Psoas muscle (tissue), 8 donors: Measurements from ENCODE around the gene EMILIN2. TPM values are rescaled to one million over a fixed set of nuclear protein-coding genes. Genes with fewer than 3 reads are reported as not detected.
"Not testable (repeated sequence)": the region's sequence is repeated elsewhere in the genome, so short reads cannot be mapped to it uniquely, and the experiment has no call there.

ENCODE experiments used
- ATAC-seq, 4 donors: fragments of 200-7000 bp; cut with Tn5 transposase; one replicate each; pipeline ENCODE4 v1.9.1; 2020; ENCODE audit warnings: moderate library complexity in 3 of 4, mild to moderate bottlenecking in 2 of 4
- DNase-seq, 2 donors: peaks; one replicate each; pipeline ENCODE4 v3.0.0-alpha.2; 2020
- H3K27ac ChIP-seq: fragments of 200-600 bp; one replicate; pipeline ENCODE4 v1.8.0; 2022
- H3K27me3 ChIP-seq, 3 donors: fragments of 200-600 bp in 1 of 3; one replicate each; pipeline versions ENCODE4 v1.6.1 to v1.8.0; 2013 to 2022; ENCODE audit warnings: low read length in 2 of 3, mild to moderate bottlenecking in 2 of 3, moderate library complexity in 1 of 3; ENCODE audit not compliant: insufficient read depth in 3 of 3
- H3K36me3 ChIP-seq, 2 donors: fragments of 200-600 bp in 1 of 2; one replicate each; pipeline versions ENCODE4 v1.6.1 to v1.8.0; 2013 to 2022; ENCODE audit warnings: low read depth in 1 of 2, mild to moderate bottlenecking in 1 of 2, moderate library complexity in 1 of 2; ENCODE audit not compliant: insufficient read depth in 1 of 2
- H3K4me1 ChIP-seq: fragments of 200-600 bp; one replicate; pipeline ENCODE4 v1.8.0; 2022
- H3K4me3 ChIP-seq: fragments of 200-600 bp; one replicate; pipeline ENCODE4 v1.8.0; 2022; ENCODE audit warnings: mild to moderate bottlenecking
- H3K9me3 ChIP-seq: fragments of 200-600 bp; one replicate; pipeline ENCODE4 v1.8.0; 2022
- WGBS, 3 donors: extraction: QIAGEN DNeasy Blood & Tissue Kit; methylation state at CpG; one replicate each; pipeline versions ENCODE4 v1.1.6 to v1.1.7; 2013; 5-methylcytosine and 5-hydroxymethylcytosine counted together
- intact Hi-C, 2 donors: fragments of 100-400 bp; cut with DNase I; formaldehyde crosslinking; loops; one replicate each; pipeline versions ENCODE4 v1.11.0 to v1.14.2; 2022
- polyA plus RNA-seq, 3 donors: library from polyadenylated mRNA; stranded (reverse); fragments of 200-250 nt; gene quantifications; one replicate each; pipeline ENCODE4 v1.2.3, GENCODE V29; 2013
- total RNA-seq, 4 donors: library from RNA; stranded (reverse); fragmentation: NEBNext Ultra II Directional in 2 of 4; extraction: Animal tissue kit (Norgen Biotek cat#: 25700) in 2 of 4; gene quantifications; one replicate each; pipeline versions ENCODE4 v1.2.1 to v1.2.4, GENCODE V29; 2021 to 2023
- TF ChIP-seq, protein P1 (sequence below): fragments of 200-600 bp; IDR thresholded peaks from one replicate; pipeline ENCODE4 v1.8.0; 2022; ENCODE audit warnings: antibody characterized with exemption
- donor health status: healthy with polysubstance abuse.
- donor health status: DM: no; HTN: no; CAD: no; lungs with moderate emphysema.
- donor health status: Bipolar disorder and iron deficiency.
- donor health status: healthy.
- donor health status: DM: yes; HTN: yes; CAD: no.
- donor health status: DM: no; HTN: no; CAD: no.
- donor health status: DM: no; HTN: no; CAD: no.
- donor health status: DM: yes; HTN: yes; CAD: no.

The EMILIN2 gene
- total and polyA plus RNA-seq, 7 donors: 0.65 to 2.9 (median 2.2) TPM

DNA sequence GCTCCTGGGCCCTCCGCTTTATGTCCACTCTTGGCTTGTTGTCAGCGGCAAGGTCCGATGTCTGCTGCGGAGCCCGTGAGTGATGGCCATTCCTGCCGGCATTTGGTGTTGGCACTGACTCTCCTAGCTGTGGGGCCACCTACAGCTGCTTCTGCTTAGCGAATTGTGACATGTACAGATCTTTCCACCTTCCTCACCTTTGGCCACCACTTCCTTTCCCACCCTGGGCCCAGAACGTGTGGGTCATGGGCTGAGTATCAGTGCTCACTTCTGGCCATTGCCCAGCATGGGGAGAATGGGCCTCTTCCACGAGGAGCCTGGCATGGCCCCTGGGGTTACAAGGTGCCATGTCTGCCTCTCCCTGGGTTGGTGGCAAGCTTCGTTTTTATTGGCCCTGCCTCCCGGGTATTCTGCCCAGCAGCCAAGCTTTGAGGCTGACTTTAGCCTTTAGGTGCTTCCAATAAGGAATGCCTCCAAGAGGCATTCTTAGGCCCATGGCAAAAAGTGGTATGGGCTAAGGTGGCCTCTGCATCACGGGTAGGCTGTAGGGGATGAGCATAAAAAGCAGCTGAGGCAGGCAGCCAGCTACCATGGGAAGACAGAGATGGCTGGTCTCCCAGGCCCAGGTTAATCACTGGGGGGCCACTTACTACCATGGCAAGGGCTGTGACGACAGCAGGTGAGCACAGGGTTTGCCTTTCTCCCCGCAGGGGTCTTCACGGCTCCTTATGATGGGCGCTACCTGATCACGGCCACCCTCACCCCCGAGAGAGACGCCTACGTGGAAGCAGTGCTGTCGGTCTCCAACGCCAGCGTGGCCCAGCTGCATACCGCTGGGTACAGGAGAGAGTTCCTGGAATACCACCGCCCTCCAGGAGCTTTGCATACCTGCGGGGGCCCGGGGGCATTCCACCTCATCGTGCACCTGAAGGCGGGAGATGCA lies 65.8 kb downstream of the EMILIN2 start:
- no peaks in the 10 kb centered on the region for H3K4me1 ChIP-seq
- peaks cover 0 to 13% of the 10 kb centered on the region in 2 donors for H3K36me3 ChIP-seq
- H3K27ac ChIP-seq: no peak overlapping the region
- H3K9me3 ChIP-seq: no peaks in the 10 kb centered on the region
- H3K27me3 ChIP-seq: peaks cover 0 to 25% (median 4%) of the 10 kb centered on the region in 3 donors
- intact Hi-C loops: no loop called here
- DNase-seq (no peak), ATAC-seq (no peak)
- H3K4me3 ChIP-seq: no peak overlapping the region
- 92 to 95% (median 93%) methylated on average over 29 of the region's 29 CpGs for WGBS, 3 donors
- TF ChIP-seq, protein P1, sequence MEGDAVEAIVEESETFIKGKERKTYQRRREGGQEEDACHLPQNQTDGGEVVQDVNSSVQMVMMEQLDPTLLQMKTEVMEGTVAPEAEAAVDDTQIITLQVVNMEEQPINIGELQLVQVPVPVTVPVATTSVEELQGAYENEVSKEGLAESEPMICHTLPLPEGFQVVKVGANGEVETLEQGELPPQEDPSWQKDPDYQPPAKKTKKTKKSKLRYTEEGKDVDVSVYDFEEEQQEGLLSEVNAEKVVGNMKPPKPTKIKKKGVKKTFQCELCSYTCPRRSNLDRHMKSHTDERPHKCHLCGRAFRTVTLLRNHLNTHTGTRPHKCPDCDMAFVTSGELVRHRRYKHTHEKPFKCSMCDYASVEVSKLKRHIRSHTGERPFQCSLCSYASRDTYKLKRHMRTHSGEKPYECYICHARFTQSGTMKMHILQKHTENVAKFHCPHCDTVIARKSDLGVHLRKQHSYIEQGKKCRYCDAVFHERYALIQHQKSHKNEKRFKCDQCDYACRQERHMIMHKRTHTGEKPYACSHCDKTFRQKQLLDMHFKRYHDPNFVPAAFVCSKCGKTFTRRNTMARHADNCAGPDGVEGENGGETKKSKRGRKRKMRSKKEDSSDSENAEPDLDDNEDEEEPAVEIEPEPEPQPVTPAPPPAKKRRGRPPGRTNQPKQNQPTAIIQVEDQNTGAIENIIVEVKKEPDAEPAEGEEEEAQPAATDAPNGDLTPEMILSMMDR: no peak

DNA sequence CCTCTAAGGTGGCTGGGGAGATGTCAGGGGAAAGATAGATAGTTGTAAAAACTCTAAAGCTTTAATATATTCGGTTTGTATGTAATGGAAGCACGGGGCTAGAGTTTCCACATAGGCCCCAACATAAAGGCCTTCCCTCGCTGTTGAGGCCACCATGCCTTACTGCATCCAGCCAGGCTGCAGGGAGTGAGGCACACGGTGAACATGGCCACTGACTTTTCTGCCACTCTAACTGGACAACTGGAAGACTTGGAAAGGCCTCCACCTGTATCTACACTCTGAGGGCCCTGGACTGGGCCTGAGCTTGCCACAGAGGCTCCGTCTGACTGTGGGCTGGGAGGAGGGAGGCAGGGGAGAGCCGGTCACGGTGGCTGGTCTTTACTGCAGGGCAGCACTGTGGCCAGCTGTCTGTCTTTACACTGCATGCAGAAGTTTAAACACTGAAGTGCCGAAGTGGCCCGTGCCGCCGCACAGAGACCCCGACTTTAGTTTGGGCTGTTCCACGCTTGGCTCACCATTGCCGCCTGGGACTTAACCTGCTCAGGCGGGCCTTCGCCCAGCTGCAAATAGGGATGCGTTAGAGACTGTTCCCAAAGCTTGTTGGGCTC lies 66.7 kb downstream of the EMILIN2 start:
- H3K9me3 ChIP-seq: no peaks in the 10 kb centered on the region
- no peak for DNase-seq
- intact Hi-C loops: no loop called here

DNA sequence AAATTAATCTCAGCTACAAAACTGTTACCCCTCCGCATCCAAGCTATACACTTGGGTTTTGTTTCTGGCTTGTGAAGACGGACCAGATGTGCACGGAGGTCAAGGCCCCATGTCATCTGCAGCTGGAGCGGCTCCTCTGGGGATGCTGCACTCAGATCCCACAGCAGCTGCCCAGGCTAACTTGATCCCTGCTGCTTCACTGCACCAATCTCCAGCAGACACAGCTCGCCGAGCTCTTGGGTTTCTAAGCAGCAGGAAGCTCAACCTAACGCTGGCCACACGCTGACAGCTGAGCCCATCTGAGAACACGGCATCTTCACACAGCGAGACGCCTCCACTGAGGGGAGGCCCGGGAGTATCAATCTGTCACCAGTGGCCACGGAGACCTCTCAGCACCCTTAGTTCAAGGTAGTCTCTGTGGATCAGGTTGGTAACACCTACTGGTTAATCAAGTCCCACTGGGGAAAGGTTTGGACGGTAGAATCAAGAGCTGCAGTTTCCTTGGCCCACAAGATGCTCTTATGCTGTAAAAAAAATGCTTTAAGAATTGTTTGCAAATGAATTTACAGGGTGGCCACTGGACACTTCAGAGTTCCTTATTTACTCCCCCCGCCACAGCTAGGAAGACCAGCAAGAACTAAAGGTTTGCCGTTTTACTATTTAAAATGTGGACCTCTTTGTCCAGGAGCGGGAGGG lies 67.5 kb downstream of the EMILIN2 start:
- Histone ChIP-seq H3K4me1 (no peaks in the 10 kb centered on the region), H3K27me3 (peaks cover 0 to 7% (median 0%) of the 10 kb centered on the region in 3 donors), H3K36me3 (peaks cover 0 to 14% of the 10 kb centered on the region in 2 donors), H3K4me3 (no peak overlapping the region), H3K9me3 (no peaks in the 10 kb centered on the region), H3K27ac (no peak overlapping the region)
- TF ChIP-seq, protein P1: no peak
- DNase-seq (peak; percentile 31 to 79), ATAC-seq (peak; percentile 23 to 79 (median 40))
- intact Hi-C loops: no loop called here
- WGBS, 3 donors: 50 to 58% (median 56%) methylated on average over 17 of the region's 17 CpGs

More for the DNA sequence above, 66.7 kb downstream of the EMILIN2 start:
- ATAC-seq: no peak
- H3K4me3 ChIP-seq: no peak overlapping the region
- no peak overlapping the region for H3K27ac ChIP-seq
- peaks cover 0 to 16% (median 4%) of the 10 kb centered on the region in 3 donors for H3K27me3 ChIP-seq
- H3K36me3 ChIP-seq: peaks cover 0 to 13% of the 10 kb centered on the region in 2 donors
- no peaks in the 10 kb centered on the region for H3K4me1 ChIP-seq
- WGBS, 3 donors: 70 to 78% (median 73%) methylated on average over 17 of the region's 17 CpGs
- TF ChIP-seq, protein P1: no peak

DNA sequence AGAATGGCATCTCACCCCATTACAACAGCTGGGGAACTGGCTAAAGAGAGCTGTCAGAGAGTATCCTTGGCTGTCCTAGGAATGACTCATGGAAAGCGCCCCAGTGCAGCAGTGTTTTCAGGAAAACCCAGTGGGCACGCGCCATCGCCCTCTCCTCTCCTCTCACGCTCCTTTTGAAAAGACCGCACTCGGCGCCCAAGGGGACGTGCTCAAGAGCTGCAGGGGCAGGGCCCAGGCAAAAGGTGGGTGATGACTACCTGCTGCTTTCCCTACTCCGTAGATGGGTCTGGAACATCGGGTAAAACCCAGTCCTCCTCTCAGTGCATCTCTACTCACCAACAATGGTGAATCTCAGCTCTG lies 68.1 kb downstream of the EMILIN2 start:
- Histone ChIP-seq H3K9me3 (no peaks in the 10 kb centered on the region), H3K4me3 (no peak overlapping the region), H3K27me3 (peaks cover 0 to 6% (median 0%) of the 10 kb centered on the region in 3 donors), H3K36me3 (peaks cover 0 to 20% of the 10 kb centered on the region in 2 donors), H3K4me1 (no peaks in the 10 kb centered on the region), H3K27ac (no peak overlapping the region)
- DNase-seq: peak in 1 of 2 donors; percentile 59
- TF ChIP-seq, protein P1: no peak
- WGBS, 3 donors: 45 to 56% (median 56%) methylated on average over 11 of the region's 11 CpGs
- ATAC-seq: peak in 3 of 4 donors; percentile 59 to 65 (median 63)
- intact Hi-C loops: no loop called here

DNA sequence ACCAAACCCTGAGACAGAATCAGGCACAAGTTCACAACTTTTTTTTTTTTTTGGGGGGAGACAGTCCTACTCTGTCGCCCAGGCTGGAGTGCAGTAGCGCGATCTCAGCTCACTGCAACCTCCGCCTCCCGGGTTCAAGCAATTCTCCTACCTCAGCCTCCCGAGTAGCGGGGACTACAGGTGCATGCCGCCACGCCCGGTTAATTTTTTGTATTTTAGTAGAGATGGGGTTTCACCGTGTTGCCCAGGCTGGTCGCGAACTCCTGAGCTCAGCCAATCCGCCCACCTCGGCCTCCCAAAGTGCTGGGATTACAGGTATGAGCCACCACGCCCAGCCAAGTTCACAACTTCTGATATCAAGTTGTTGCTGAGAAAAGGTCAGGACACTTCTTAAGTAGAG lies 68.7 kb downstream of the EMILIN2 start:
- WGBS, 3 donors: 94 to 98% (median 95%) methylated on average over 16 of the region's 16 CpGs
- H3K4me1 ChIP-seq, H3K27me3 ChIP-seq, intact Hi-C loops, DNase-seq, H3K4me3 ChIP-seq, ATAC-seq, H3K27ac ChIP-seq, H3K9me3 ChIP-seq: not testable (repeated sequence)
- peaks cover 0 to 26% of the 10 kb centered on the region in 2 donors for H3K36me3 ChIP-seq
